ENCODE data around the gene SIVA1. TPM values are rescaled to one million over a fixed set of nuclear protein-coding genes. Genes with fewer than 3 reads are reported as not detected.

The SIVA1 gene
- total and polyA plus RNA-seq, 2 of the 4 experiments (the other 2 are of a cell fraction), result 166 to 184 TPM

DNA sequence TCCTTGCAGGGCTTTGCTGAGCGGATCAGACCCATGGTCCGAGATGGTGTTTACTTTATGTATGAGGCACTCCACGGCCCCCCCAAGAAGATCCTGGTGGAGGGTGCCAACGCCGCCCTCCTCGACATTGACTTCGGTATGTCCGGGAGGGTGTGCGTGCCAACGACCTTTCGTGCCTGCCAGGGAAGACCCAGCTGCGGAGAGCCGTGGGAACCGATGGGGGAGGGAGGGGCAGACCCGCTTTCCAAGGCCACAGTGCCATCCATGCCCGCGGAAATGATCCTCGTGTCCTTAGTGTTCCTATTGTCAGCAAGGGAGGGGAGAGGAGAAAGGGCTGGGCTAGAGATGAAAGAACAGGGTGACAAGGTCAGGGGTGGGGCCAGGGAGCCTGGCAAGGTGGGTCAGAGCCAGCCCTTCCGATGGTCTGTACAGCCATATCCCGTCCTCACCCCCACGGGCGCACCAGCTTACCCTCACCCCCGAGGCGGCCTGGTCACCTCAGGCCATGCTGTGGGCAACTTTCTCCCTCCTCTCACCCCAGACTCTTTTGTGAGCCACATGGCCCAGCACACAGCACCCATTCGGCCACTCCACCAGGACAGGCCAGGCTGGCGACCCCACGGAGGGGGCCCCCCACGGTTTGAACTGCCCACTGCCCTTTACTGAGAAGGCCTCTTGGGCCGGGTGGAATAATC, 11.7 kb upstream of the SIVA1 start:
- H2BK20ac ChIP-seq (ENCODE audit: low read depth, low read length), result no peak overlapping the region
- H4K5ac ChIP-seq (ENCODE audit: low read depth, low read length), result no peak overlapping the region
- H2AFZ ChIP-seq (replicated peaks; ENCODE audit: low read length, poor library complexity), result no peak overlapping the region
- WGBS, 2 experiments (ENCODE audit: extremely low coverage in 2 of 2, insufficient read length in 1 of 2), result 98% methylated on average over 8 of the region's 29 CpGs; no CpG with 5 or more reads in 1 of the 2 experiments
- H2BK15ac ChIP-seq (ENCODE audit: low read depth, low read length), result no peak overlapping the region
- no peak overlapping the region for H3K56ac ChIP-seq (ENCODE audit: extremely low read depth, insufficient read depth, low read length)
- ChIA-PET POLR2A (ENCODE audit: unreplicated experiment) (no interaction called here), CTCF (no interaction called here)
- H4K8ac ChIP-seq (ENCODE audit: low read depth in 2 of 2, low read length in 2 of 2), result no peak overlapping the region
- peaks cover 12% of the 10 kb centered on the region; the same call in 1 of the 2 replicates for H3K9me1 ChIP-seq (ENCODE audit: insufficient read depth, low read length)
- no TSS peak for BruUV-seq (replicated peaks)
- no peaks in the 10 kb centered on the region for H4K20me1 ChIP-seq (ENCODE audit: insufficient read depth, low read length)
- H2AK5ac ChIP-seq (ENCODE audit: low read depth, low read length), result no peak overlapping the region
- DNase-seq (no peak), ATAC-seq (ENCODE audit: low read depth) (no peak)
- no peak overlapping the region for H3K9ac ChIP-seq (ENCODE audit: low read depth, low read length)
- H3K14ac ChIP-seq (replicated peaks; ENCODE audit: low read depth, low read length), result no peak overlapping the region
- H2AK9ac ChIP-seq (replicated peaks; ENCODE audit: low read depth, low read length, poor library complexity), result no peak overlapping the region
- dilution Hi-C loops (cut with HindIII; ENCODE audit: low sequenced_read_pairs, unreplicated experiment), result no loop called here
- intact Hi-C loops (cut with micrococcal nuclease), result no loop called here
- no peak overlapping the region for H4K91ac ChIP-seq (ENCODE audit: insufficient read depth, low read depth, low read length)
- H3K27ac ChIP-seq (ENCODE audit: insufficient read depth, low read length), result no peak overlapping the region
- H3K36me3 ChIP-seq (ENCODE audit: control insufficient read depth, insufficient read depth, low read length), result peaks cover 13% of the 10 kb centered on the region
- no peak overlapping the region for H2BK120ac ChIP-seq (ENCODE audit: low read depth, low read length)
- no peak overlapping the region for H3K4ac ChIP-seq (ENCODE audit: low read depth, low read length)
- no peak overlapping the region for H3K4me3 ChIP-seq (ENCODE audit: insufficient read depth, low read depth, low read length)
- H3K79me1 ChIP-seq (ENCODE audit: low read depth in 1 of 2, low read length in 2 of 2), result no peaks in the 10 kb centered on the region
- H3K18ac ChIP-seq (ENCODE audit: low read depth, low read length), result no peak overlapping the region
- TF ChIP-seq RCOR1 (IDR thresholded peaks at IDR 0.05; ENCODE audit: insufficient replicate concordance, low read length) (no peak), NFE2L2 (IDR thresholded peaks at IDR 0.05; ENCODE audit: low read depth, low read length) (no peak), MAFK (IDR thresholded peaks at IDR 0.05; ENCODE audit: low read depth, low read length) (no peak), RFX5 (IDR thresholded peaks at IDR 0.05; ENCODE audit: low read depth, low read length) (no peak), CHD1 (IDR thresholded peaks at IDR 0.05; ENCODE audit: low read depth, low read length) (no peak), MAZ (IDR thresholded peaks at IDR 0.05; ENCODE audit: borderline replicate concordance, low read depth, low read length) (no peak), SMC3 (IDR thresholded peaks at IDR 0.05; ENCODE audit: low read depth, low read length) (no peak), MXI1 (IDR thresholded peaks at IDR 0.05; ENCODE audit: borderline replicate concordance, low read depth, low read length) (no peak), FOS (IDR thresholded peaks at IDR 0.05; ENCODE audit: low read depth, low read length) (no peak), BHLHE40 (IDR thresholded peaks at IDR 0.05; ENCODE audit: low read depth, low read length) (no peak), POLR2A (IDR thresholded peaks at IDR 0.05; ENCODE audit: low read depth, low read length) (no peak)
- TF ChIP-seq, protein P1, sequence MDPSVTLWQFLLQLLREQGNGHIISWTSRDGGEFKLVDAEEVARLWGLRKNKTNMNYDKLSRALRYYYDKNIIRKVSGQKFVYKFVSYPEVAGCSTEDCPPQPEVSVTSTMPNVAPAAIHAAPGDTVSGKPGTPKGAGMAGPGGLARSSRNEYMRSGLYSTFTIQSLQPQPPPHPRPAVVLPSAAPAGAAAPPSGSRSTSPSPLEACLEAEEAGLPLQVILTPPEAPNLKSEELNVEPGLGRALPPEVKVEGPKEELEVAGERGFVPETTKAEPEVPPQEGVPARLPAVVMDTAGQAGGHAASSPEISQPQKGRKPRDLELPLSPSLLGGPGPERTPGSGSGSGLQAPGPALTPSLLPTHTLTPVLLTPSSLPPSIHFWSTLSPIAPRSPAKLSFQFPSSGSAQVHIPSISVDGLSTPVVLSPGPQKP (IDR thresholded peaks at IDR 0.05; ENCODE audit: borderline replicate concordance, low read depth, low read length), result no peak
- TF ChIP-seq, protein P2, sequence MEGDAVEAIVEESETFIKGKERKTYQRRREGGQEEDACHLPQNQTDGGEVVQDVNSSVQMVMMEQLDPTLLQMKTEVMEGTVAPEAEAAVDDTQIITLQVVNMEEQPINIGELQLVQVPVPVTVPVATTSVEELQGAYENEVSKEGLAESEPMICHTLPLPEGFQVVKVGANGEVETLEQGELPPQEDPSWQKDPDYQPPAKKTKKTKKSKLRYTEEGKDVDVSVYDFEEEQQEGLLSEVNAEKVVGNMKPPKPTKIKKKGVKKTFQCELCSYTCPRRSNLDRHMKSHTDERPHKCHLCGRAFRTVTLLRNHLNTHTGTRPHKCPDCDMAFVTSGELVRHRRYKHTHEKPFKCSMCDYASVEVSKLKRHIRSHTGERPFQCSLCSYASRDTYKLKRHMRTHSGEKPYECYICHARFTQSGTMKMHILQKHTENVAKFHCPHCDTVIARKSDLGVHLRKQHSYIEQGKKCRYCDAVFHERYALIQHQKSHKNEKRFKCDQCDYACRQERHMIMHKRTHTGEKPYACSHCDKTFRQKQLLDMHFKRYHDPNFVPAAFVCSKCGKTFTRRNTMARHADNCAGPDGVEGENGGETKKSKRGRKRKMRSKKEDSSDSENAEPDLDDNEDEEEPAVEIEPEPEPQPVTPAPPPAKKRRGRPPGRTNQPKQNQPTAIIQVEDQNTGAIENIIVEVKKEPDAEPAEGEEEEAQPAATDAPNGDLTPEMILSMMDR (conservative IDR thresholded peaks at IDR 0.05; ENCODE audit: low read depth, low read length), result no peak
- TF ChIP-seq, protein P3, sequence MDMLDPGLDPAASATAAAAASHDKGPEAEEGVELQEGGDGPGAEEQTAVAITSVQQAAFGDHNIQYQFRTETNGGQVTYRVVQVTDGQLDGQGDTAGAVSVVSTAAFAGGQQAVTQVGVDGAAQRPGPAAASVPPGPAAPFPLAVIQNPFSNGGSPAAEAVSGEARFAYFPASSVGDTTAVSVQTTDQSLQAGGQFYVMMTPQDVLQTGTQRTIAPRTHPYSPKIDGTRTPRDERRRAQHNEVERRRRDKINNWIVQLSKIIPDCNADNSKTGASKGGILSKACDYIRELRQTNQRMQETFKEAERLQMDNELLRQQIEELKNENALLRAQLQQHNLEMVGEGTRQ (IDR thresholded peaks at IDR 0.05; ENCODE audit: low read depth, low read length), result no peak
- no peak overlapping the region for H3K23ac ChIP-seq (ENCODE audit: low read depth, low read length)
- no peak overlapping the region for H2BK5ac ChIP-seq (ENCODE audit: low read depth, low read length, poor library complexity, severe bottlenecking)
- no peaks in the 10 kb centered on the region for H3K9me3 ChIP-seq (ENCODE audit: control insufficient read depth, insufficient read depth, low read length)
- H3K4me2 ChIP-seq (ENCODE audit: low read depth, low read length), result no peak overlapping the region
- H3K27me3 ChIP-seq (ENCODE audit: control insufficient read depth, insufficient read depth, low read length), result no peaks in the 10 kb centered on the region
- H3K4me1 ChIP-seq (ENCODE audit: control insufficient read depth, insufficient read depth, low read length), result peaks cover 18% of the 10 kb centered on the region
- in situ Hi-C loops (cut with MboI; ENCODE audit: low sequenced_read_pairs), result no loop called here
